ENCODE data around the gene ACTR10. TPM values are rescaled to one million over a fixed set of nuclear protein-coding genes. Genes with fewer than 3 reads are reported as not detected.

Gene ACTR10
- total RNA-seq, 1 experiment from 2014 or later: 30.9 TPM

GRCh38 chr14:58265401-58265800 is 65.5 kb downstream of the ACTR10 start:
- H3K36me3 Mint-ChIP-seq: peaks cover 76% of the 10 kb centered on the region
- H3K27me3 Mint-ChIP-seq (ENCODE audit: low read depth): no peaks in the 10 kb centered on the region
- ChIA-PET CTCF (no interaction called here), POLR2A (no interaction called here)
- no peak overlapping the region for H3K27ac Mint-ChIP-seq
- no peak for DNase-seq (ENCODE audit: low spot score)
- no peaks in the 10 kb centered on the region for H3K4me1 Mint-ChIP-seq
- ATAC-seq: no peak
- no peaks in the 10 kb centered on the region for H3K9me3 Mint-ChIP-seq
- H3K4me3 Mint-ChIP-seq: no peak overlapping the region
- TF ChIP-seq ATF2 (CRISPR knock-in tag; IDR thresholded peaks at IDR 0.05; ENCODE audit: borderline replicate concordance, low read depth) (no peak), NFE2L1 (CRISPR knock-in tag; IDR thresholded peaks at IDR 0.05) (no peak)

- Mint-ChIP-seq H3K27me3 (ENCODE audit: low read depth) (no peaks in the 10 kb centered on the region), H3K9me3 (no peaks in the 10 kb centered on the region), H3K36me3 (peaks cover 75% of the 10 kb centered on the region), H3K4me3 (no peak overlapping the region), H3K27ac (no peak overlapping the region), H3K4me1 (no peaks in the 10 kb centered on the region)
- CTCF ChIA-PET: no interaction called here
- no peak for ATAC-seq
- POLR2A ChIA-PET: no interaction called here
- TF ChIP-seq, protein P1, sequence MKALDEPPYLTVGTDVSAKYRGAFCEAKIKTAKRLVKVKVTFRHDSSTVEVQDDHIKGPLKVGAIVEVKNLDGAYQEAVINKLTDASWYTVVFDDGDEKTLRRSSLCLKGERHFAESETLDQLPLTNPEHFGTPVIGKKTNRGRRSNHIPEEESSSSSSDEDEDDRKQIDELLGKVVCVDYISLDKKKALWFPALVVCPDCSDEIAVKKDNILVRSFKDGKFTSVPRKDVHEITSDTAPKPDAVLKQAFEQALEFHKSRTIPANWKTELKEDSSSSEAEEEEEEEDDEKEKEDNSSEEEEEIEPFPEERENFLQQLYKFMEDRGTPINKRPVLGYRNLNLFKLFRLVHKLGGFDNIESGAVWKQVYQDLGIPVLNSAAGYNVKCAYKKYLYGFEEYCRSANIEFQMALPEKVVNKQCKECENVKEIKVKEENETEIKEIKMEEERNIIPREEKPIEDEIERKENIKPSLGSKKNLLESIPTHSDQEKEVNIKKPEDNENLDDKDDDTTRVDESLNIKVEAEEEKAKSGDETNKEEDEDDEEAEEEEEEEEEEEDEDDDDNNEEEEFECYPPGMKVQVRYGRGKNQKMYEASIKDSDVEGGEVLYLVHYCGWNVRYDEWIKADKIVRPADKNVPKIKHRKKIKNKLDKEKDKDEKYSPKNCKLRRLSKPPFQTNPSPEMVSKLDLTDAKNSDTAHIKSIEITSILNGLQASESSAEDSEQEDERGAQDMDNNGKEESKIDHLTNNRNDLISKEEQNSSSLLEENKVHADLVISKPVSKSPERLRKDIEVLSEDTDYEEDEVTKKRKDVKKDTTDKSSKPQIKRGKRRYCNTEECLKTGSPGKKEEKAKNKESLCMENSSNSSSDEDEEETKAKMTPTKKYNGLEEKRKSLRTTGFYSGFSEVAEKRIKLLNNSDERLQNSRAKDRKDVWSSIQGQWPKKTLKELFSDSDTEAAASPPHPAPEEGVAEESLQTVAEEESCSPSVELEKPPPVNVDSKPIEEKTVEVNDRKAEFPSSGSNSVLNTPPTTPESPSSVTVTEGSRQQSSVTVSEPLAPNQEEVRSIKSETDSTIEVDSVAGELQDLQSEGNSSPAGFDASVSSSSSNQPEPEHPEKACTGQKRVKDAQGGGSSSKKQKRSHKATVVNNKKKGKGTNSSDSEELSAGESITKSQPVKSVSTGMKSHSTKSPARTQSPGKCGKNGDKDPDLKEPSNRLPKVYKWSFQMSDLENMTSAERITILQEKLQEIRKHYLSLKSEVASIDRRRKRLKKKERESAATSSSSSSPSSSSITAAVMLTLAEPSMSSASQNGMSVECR (CRISPR knock-in tag; IDR thresholded peaks at IDR 0.05; ENCODE audit: borderline replicate concordance): no peak
- TF ChIP-seq ZNF396 (CRISPR knock-in tag; IDR thresholded peaks at IDR 0.05; ENCODE audit: borderline replicate concordance) (no peak), KAT7 (CRISPR knock-in tag; IDR thresholded peaks at IDR 0.05; ENCODE audit: borderline replicate concordance) (no peak), NR1H2 (CRISPR knock-in tag; IDR thresholded peaks at IDR 0.05) (no peak), TCF7 (CRISPR knock-in tag; IDR thresholded peaks at IDR 0.05; ENCODE audit: low read depth) (no peak), ELF4 (CRISPR knock-in tag; IDR thresholded peaks at IDR 0.05; ENCODE audit: low read depth) (no peak), MYBL2 (CRISPR knock-in tag; IDR thresholded peaks at IDR 0.05) (no peak), MXD4 (CRISPR knock-in tag; IDR thresholded peaks at IDR 0.05; ENCODE audit: borderline replicate concordance) (no peak), FOXP4 (CRISPR knock-in tag; IDR thresholded peaks at IDR 0.05) (no peak)
- TF ChIP-seq, protein P2, sequence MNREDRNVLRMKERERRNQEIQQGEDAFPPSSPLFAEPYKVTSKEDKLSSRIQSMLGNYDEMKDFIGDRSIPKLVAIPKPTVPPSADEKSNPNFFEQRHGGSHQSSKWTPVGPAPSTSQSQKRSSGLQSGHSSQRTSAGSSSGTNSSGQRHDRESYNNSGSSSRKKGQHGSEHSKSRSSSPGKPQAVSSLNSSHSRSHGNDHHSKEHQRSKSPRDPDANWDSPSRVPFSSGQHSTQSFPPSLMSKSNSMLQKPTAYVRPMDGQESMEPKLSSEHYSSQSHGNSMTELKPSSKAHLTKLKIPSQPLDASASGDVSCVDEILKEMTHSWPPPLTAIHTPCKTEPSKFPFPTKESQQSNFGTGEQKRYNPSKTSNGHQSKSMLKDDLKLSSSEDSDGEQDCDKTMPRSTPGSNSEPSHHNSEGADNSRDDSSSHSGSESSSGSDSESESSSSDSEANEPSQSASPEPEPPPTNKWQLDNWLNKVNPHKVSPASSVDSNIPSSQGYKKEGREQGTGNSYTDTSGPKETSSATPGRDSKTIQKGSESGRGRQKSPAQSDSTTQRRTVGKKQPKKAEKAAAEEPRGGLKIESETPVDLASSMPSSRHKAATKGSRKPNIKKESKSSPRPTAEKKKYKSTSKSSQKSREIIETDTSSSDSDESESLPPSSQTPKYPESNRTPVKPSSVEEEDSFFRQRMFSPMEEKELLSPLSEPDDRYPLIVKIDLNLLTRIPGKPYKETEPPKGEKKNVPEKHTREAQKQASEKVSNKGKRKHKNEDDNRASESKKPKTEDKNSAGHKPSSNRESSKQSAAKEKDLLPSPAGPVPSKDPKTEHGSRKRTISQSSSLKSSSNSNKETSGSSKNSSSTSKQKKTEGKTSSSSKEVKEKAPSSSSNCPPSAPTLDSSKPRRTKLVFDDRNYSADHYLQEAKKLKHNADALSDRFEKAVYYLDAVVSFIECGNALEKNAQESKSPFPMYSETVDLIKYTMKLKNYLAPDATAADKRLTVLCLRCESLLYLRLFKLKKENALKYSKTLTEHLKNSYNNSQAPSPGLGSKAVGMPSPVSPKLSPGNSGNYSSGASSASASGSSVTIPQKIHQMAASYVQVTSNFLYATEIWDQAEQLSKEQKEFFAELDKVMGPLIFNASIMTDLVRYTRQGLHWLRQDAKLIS (CRISPR knock-in tag; IDR thresholded peaks at IDR 0.05; ENCODE audit: borderline replicate concordance): no peak
- TF ChIP-seq, protein P3, sequence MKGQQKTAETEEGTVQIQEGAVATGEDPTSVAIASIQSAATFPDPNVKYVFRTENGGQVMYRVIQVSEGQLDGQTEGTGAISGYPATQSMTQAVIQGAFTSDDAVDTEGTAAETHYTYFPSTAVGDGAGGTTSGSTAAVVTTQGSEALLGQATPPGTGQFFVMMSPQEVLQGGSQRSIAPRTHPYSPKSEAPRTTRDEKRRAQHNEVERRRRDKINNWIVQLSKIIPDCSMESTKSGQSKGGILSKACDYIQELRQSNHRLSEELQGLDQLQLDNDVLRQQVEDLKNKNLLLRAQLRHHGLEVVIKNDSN (CRISPR knock-in tag; IDR thresholded peaks at IDR 0.05): no peak
- DNase-seq (ENCODE audit: low spot score): no peak
Measured at GRCh38 chr14:58270628-58271027, 70.7 kb downstream of the ACTR10 start.

Data from WTC11 (cell line).